ENCODE data around the gene SPATA31D3. TPM values are rescaled to one million over a fixed set of nuclear protein-coding genes. Genes with fewer than 3 reads are reported as not detected.
"Not testable (repeated sequence)": the region's sequence is repeated elsewhere in the genome, so short reads cannot be mapped to it uniquely, and the experiment has no call there.

The SPATA31D3 gene
- not detected in 2 replicates for total RNA-seq

DNA sequence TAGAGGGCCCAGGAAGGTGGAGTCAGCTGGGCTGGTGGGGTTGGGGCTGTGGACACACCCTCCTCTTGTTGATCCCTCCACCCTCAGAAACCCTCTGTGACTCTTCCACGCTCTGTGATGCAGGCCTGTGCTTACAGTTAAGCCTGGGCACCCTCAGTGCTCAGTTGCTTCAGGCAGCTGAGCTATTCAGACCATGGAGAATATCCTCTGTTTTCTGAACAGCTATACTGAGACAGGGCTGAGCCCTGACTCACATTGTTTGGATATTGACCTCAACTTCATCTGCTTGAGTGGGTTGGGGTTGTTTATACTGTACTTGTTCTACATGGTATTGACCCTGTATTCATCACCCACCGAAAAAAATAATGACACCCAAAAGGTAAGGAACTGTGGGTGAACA, at the start of gene SPATA31D3:
Gene SPATA31D3 (plus strand): TSS at position 108 of the 400 bp plus-strand sequence. CDS start 86 bp downstream, at position 194.
- ATAC-seq (ENCODE audit: low read depth); intact Hi-C loops (cut with micrococcal nuclease); H3K4me1 Mint-ChIP-seq; H3K4me3 Mint-ChIP-seq; POLR2A ChIA-PET; H3K27ac Mint-ChIP-seq; H3K27me3 Mint-ChIP-seq; CTCF ChIA-PET; H3K9me3 Mint-ChIP-seq; H3K36me3 Mint-ChIP-seq (ENCODE audit: low read depth); DNase-seq: not testable (repeated sequence)

DNA sequence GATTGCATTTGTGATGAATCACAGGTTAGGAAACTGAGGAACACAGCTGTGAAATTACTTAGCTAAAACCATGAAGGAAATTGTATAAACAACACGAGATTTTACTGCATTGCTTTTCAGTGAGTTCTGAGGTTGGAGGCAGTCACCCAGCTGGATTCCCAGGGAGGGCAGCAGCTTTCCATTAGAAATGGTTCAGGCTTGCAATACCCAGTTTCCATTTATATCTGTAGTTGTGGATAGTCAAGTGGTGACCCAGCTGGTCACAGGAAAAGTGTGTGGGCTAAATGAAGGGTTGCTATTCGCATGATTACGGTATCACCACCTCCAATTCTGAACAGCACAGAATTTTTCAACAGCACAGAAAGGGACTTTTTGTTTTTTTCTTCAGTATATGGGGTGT, 49.4 kb upstream of the SPATA31D3 start:
- TF ChIP-seq, protein P1, sequence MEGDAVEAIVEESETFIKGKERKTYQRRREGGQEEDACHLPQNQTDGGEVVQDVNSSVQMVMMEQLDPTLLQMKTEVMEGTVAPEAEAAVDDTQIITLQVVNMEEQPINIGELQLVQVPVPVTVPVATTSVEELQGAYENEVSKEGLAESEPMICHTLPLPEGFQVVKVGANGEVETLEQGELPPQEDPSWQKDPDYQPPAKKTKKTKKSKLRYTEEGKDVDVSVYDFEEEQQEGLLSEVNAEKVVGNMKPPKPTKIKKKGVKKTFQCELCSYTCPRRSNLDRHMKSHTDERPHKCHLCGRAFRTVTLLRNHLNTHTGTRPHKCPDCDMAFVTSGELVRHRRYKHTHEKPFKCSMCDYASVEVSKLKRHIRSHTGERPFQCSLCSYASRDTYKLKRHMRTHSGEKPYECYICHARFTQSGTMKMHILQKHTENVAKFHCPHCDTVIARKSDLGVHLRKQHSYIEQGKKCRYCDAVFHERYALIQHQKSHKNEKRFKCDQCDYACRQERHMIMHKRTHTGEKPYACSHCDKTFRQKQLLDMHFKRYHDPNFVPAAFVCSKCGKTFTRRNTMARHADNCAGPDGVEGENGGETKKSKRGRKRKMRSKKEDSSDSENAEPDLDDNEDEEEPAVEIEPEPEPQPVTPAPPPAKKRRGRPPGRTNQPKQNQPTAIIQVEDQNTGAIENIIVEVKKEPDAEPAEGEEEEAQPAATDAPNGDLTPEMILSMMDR (IDR thresholded peaks at IDR 0.05): no peak
- Mint-ChIP-seq H3K4me1 (no peaks in the 10 kb centered on the region), H3K27me3 (peaks cover 2% of the 10 kb centered on the region), H3K27ac (no peak overlapping the region), H3K9me3 (no peaks in the 10 kb centered on the region), H3K36me3 (ENCODE audit: low read depth) (no peaks in the 10 kb centered on the region), H3K4me3 (no peak overlapping the region)
- ATAC-seq (ENCODE audit: low read depth) (no peak), DNase-seq (no peak)
- ChIA-PET CTCF (no interaction called here), POLR2A (no interaction called here)
- intact Hi-C loops (cut with micrococcal nuclease): no loop called here

DNA sequence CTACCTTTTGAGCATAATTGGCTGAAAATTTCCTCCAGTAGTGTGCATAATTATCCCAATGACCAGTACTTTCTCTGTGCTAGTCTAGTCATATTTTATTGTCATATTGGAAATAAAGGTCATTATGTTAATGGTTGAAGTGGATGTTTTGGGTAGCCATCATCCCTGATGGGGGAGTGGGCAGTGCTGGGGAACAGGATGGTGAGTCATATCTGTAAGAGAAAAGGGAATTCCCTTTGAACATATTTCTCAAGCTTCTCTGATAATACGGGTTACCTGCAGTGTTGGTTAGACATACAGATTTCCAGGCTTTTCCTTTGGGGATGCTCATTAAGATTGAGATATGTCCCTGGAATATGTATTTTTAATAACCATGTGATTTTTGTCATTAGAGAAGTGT, 48.4 kb upstream of the SPATA31D3 start:
- H3K4me1 Mint-ChIP-seq: no peaks in the 10 kb centered on the region
- intact Hi-C loops (cut with micrococcal nuclease): no loop called here
- ChIA-PET POLR2A (no interaction called here), CTCF (no interaction called here)
- TF ChIP-seq, protein P1 (IDR thresholded peaks at IDR 0.05): no peak
- no peaks in the 10 kb centered on the region for H3K9me3 Mint-ChIP-seq
- H3K27ac Mint-ChIP-seq: no peak overlapping the region
- H3K4me3 Mint-ChIP-seq: no peak overlapping the region
- H3K36me3 Mint-ChIP-seq (ENCODE audit: low read depth): no peaks in the 10 kb centered on the region
- ATAC-seq (ENCODE audit: low read depth): no peak
- H3K27me3 Mint-ChIP-seq: peaks cover 2% of the 10 kb centered on the region
- DNase-seq: no peak

DNA sequence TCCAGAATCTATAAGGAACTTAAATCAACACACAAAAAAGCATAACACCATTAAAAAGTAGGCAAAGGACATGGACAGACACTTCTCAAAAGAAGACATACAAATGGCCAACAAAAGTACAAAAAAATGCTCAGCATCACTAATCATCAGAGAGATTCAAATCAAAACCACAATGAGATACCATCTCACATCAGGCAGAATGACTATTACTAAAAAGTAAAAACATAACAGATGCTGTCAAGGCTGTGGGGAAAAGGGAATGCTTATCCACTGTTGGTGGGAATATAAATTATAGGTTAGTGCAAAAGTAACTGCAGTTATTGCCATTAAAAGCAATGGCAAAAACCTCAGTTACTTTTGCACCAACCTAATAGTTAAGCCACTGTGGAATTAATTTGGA, 47.2 kb upstream of the SPATA31D3 start:
- Mint-ChIP-seq H3K27ac (no peak overlapping the region), H3K9me3 (no peaks in the 10 kb centered on the region), H3K36me3 (ENCODE audit: low read depth) (no peaks in the 10 kb centered on the region), H3K4me1 (no peaks in the 10 kb centered on the region), H3K27me3 (peaks cover 2% of the 10 kb centered on the region), H3K4me3 (no peak overlapping the region)
- TF ChIP-seq, protein P1 (IDR thresholded peaks at IDR 0.05): no peak
- POLR2A ChIA-PET: no interaction called here
- CTCF ChIA-PET: no interaction called here
- ATAC-seq (ENCODE audit: low read depth) (no peak), DNase-seq (no peak)
- intact Hi-C loops (cut with micrococcal nuclease): no loop called here

DNA sequence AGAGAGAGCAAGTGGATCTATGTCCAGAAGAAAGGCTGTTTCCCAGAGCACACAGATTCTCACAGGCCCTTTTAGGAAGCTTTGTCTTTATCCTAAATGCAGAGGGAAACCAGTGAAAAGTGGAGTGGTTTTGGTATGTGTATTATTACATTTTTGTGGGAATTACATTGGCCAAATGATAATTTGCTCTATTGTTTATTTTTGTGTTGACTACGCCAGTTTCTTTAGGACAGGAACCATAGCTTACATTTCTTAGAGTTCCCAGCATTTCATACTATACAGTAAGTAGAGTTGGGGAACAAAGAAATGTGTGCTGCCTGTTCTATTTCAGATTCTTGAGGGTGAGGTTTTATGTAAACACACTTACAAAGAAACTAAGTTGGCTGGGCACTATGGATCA, 44.4 kb upstream of the SPATA31D3 start:
- ChIA-PET POLR2A (no interaction called here), CTCF (no interaction called here)
- ATAC-seq (ENCODE audit: low read depth) (no peak), DNase-seq (no peak)
- H3K9me3 Mint-ChIP-seq: no peaks in the 10 kb centered on the region
- H3K27ac Mint-ChIP-seq: no peak overlapping the region
- no peaks in the 10 kb centered on the region for H3K36me3 Mint-ChIP-seq (ENCODE audit: low read depth)
- H3K4me3 Mint-ChIP-seq: no peak overlapping the region
- intact Hi-C loops (cut with micrococcal nuclease): no loop called here
- TF ChIP-seq, protein P1 (IDR thresholded peaks at IDR 0.05): no peak
- peaks cover 2% of the 10 kb centered on the region for H3K27me3 Mint-ChIP-seq
- no peaks in the 10 kb centered on the region for H3K4me1 Mint-ChIP-seq

DNA sequence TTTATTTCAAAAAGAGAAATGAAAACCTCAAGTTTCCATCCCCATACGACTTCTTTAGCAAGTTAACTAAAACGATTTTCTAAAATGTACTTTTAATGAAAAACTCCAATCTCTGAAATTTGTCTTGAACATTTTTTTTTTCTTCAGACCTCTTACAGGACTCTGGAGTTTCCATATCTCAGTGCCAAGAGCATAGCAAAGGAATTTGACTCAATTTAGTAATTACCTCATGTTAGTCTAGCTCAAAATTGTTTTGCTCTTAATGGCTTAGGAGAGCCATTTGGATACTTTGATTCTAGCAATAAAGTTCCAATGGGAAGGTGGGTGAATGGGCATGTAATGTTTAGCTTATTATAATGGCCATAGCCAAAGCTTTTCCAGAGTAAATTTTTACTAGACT, 41.1 kb upstream of the SPATA31D3 start:
- CTCF ChIA-PET: no interaction called here
- no peak for ATAC-seq (ENCODE audit: low read depth)
- POLR2A ChIA-PET: no interaction called here
- intact Hi-C loops (cut with micrococcal nuclease): no loop called here
- DNase-seq: no peak
- TF ChIP-seq, protein P1 (IDR thresholded peaks at IDR 0.05): no peak
- H3K4me3 Mint-ChIP-seq: no peak overlapping the region
- H3K4me1 Mint-ChIP-seq: no peaks in the 10 kb centered on the region
- H3K27ac Mint-ChIP-seq: no peak overlapping the region
- H3K9me3 Mint-ChIP-seq: no peaks in the 10 kb centered on the region
- H3K36me3 Mint-ChIP-seq (ENCODE audit: low read depth): no peaks in the 10 kb centered on the region
- H3K27me3 Mint-ChIP-seq: no peaks in the 10 kb centered on the region
